Activated CD4-positive, alpha-beta T cell treated with anti-CD3 and anti-CD28 coated beads, Interleukin-2, amount 50 U/mL, for 1 hour (primary cell): ENCODE data around the gene ITGA4.

Experiments used
- DNase-seq: peaks from one replicate; pipeline ENCODE4 v3.0.0-alpha.2; 2020

ITGA4 gene

GRCh38 chr2:181459621-181460021 lies 2.4 kb downstream of the ITGA4 start:
- DNase-seq = no peak

- no peak for DNase-seq
These were observed 4.1 kb downstream of the ITGA4 start for GRCh38 chr2:181461056-181461997.

- no peak for DNase-seq
These were observed 4.8 kb downstream of the ITGA4 start for GRCh38 chr2:181462033-181462432.

GRCh38 chr2:181463588-181463987 lies 6.4 kb downstream of the ITGA4 start:
- DNase-seq = no peak

- no peak for DNase-seq
These were observed 7.8 kb downstream of the ITGA4 start for GRCh38 chr2:181464966-181465365.

GRCh38 chr2:181465676-181466375 lies 8.6 kb downstream of the ITGA4 start:
- DNase-seq = no peak

- DNase-seq = peak; percentile 82
These were observed 9.7 kb downstream of the ITGA4 start for GRCh38 chr2:181466661-181467576.

GRCh38 chr2:181467966-181468707 lies 11.0 kb downstream of the ITGA4 start:
- no peak for DNase-seq

- DNase-seq = no peak
These were observed 11.6 kb downstream of the ITGA4 start for GRCh38 chr2:181468811-181469210.

- no peak for DNase-seq
These were observed 14.0 kb downstream of the ITGA4 start for GRCh38 chr2:181471226-181471625.

GRCh38 chr2:181471783-181472182 lies 14.6 kb downstream of the ITGA4 start:
- no peak for DNase-seq

- DNase-seq = no peak
These were observed 15.8 kb downstream of the ITGA4 start for GRCh38 chr2:181472990-181473389.

- DNase-seq = no peak
These were observed 17.2 kb downstream of the ITGA4 start for GRCh38 chr2:181474222-181474881.

GRCh38 chr2:181483211-181483610 lies 26.0 kb downstream of the ITGA4 start:
- no peak for DNase-seq

GRCh38 chr2:181483876-181484275 lies 26.7 kb downstream of the ITGA4 start:
- DNase-seq = no peak

- no peak for DNase-seq
These were observed 27.9 kb downstream of the ITGA4 start for GRCh38 chr2:181484851-181485637.

- no peak for DNase-seq
These were observed 28.4 kb downstream of the ITGA4 start for GRCh38 chr2:181485638-181485946.

- DNase-seq = no peak
These were observed 42.0 kb downstream of the ITGA4 start for GRCh38 chr2:181499231-181499630.

- DNase-seq = no peak
These were observed 43.0 kb downstream of the ITGA4 start for GRCh38 chr2:181500201-181500600.

- DNase-seq = no peak
These were observed 58.5 kb downstream of the ITGA4 start for GRCh38 chr2:181515719-181516118.

- no peak for DNase-seq
These were observed 59.8 kb downstream of the ITGA4 start for GRCh38 chr2:181516992-181517391.
